Esophagus squamous epithelium (tissue), 5 donors: ENCODE results near the gene USH2A. TPM values are rescaled to one million over a fixed set of nuclear protein-coding genes. Genes with fewer than 3 reads are reported as not detected.

Experiments used
- DNase-seq: peaks from one replicate; lab custom pipeline; 2025; lab: John Stamatoyannopoulos, UW
- H3K27ac ChIP-seq, 4 donors: fragments of 200-600 bp; sonication (generic); one replicate each; pipeline ENCODE4 v1.5.1; 2016 to 2019; ENCODE audit warnings: mild to moderate bottlenecking in 1 of 4
- H3K27me3 ChIP-seq, 4 donors: fragments of 200-600 bp; sonication (generic); 1 replicate in 3 of 4; 2 replicates in 1 of 4; pipeline versions ENCODE4 v1.5.1 to v1.6.0; 2017 to 2021; ENCODE audit warnings: antibody characterized with exemption in 1 of 4
- H3K36me3 ChIP-seq, 3 donors: fragments of 200-600 bp; sonication (generic); one replicate each; pipeline ENCODE4 v1.5.1; 2016 to 2019
- H3K4me1 ChIP-seq, 3 donors: fragments of 200-600 bp; sonication (generic); one replicate each; pipeline ENCODE4 v1.5.1; 2017 to 2019
- H3K4me3 ChIP-seq, 4 donors: fragments of 200-600 bp; sonication (generic); 1 replicate in 3 of 4; 2 replicates in 1 of 4; pipeline ENCODE4 v1.5.1; 2016 to 2019; ENCODE audit warnings: mild to moderate bottlenecking in 2 of 4, moderate library complexity in 1 of 4
- H3K9me3 ChIP-seq, 3 donors: fragments of 200-600 bp; sonication (generic); one replicate each; pipeline ENCODE4 v1.5.1; 2016 to 2019
- CTCF ChIP-seq, 6 experiments: fragments of 450-650 bp in 4 of 6; fragments of 200-600 bp in 2 of 6; sonication (generic) in 2 of 6; IDR thresholded peaks; one replicate each; pipeline ENCODE4 v1.5.1; 2016 to 2019; ENCODE audit warnings: antibody characterized with exemption in 6 of 6, mild to moderate bottlenecking in 4 of 6, moderate library complexity in 4 of 6
- POLR2A ChIP-seq, 4 donors: fragments of 450-650 bp; IDR thresholded peaks; one replicate each; pipeline ENCODE4 v1.6.1; 2017; ENCODE audit warnings: antibody characterized with exemption in 4 of 4, mild to moderate bottlenecking in 4 of 4, moderate library complexity in 3 of 4
- WGBS, 2 donors: methylation state at CpG; one replicate each; pipeline ENCODE4 v1.1.5; 2018; 5-methylcytosine and 5-hydroxymethylcytosine counted together
- intact Hi-C: fragments of 100-400 bp; cut with DNase I; formaldehyde crosslinking; loops from one replicate; pipeline ENCODE4 v1.15.0; 2022
- total RNA-seq, 4 donors: library from RNA; depleted of rRNA; stranded (reverse); fragments of >200 nt; gene quantifications; one replicate each; pipeline ENCODE4 v1.1.0, GENCODE V29; 2016
- donor health status: DM: yes; HTN: yes; CAD: no.

The USH2A gene
- total RNA-seq, 4 donors from 2014 or later, result under 0.01 TPM; not detected in 3

GRCh38 chr1:215661033-215661432 is 762.2 kb downstream of the USH2A start:
- no peak for TF ChIP-seq CTCF (IDR thresholded peaks at IDR 0.05)
- no peak for TF ChIP-seq POLR2A (IDR thresholded peaks at IDR 0.05)
- no peak for DNase-seq
- 29 to 33% methylated on average over 1 of the region's 1 CpG for whole genome bisulfite sequencing, 2 donors
- intact Hi-C loops, result no loop called here
- Histone ChIP-seq H3K27me3 (no peaks in the 10 kb centered on the region), H3K4me3 (no peak overlapping the region), H3K9me3 (no peaks in the 10 kb centered on the region), H3K4me1 (no peaks in the 10 kb centered on the region), H3K27ac (no peak overlapping the region), H3K36me3 (no peaks in the 10 kb centered on the region)

- no peaks in the 10 kb centered on the region for H3K9me3 ChIP-seq
- no peaks in the 10 kb centered on the region for H3K27me3 ChIP-seq
- no peak for TF ChIP-seq CTCF (IDR thresholded peaks at IDR 0.05)
- TF ChIP-seq POLR2A (IDR thresholded peaks at IDR 0.05), result no peak
- H3K4me1 ChIP-seq, result no peaks in the 10 kb centered on the region
- no peak overlapping the region for H3K4me3 ChIP-seq
- no peak for DNase-seq
- no peak overlapping the region for H3K27ac ChIP-seq
- H3K36me3 ChIP-seq, result no peaks in the 10 kb centered on the region
- intact Hi-C loops, result no loop called here
Observed at GRCh38 chr1:215660259-215660658, 763.0 kb downstream of the USH2A start.

- Histone ChIP-seq H3K27me3 (no peaks in the 10 kb centered on the region), H3K4me1 (no peaks in the 10 kb centered on the region), H3K9me3 (no peaks in the 10 kb centered on the region), H3K4me3 (no peak overlapping the region), H3K27ac (no peak overlapping the region), H3K36me3 (no peaks in the 10 kb centered on the region)
- no peak for DNase-seq
- TF ChIP-seq CTCF (IDR thresholded peaks at IDR 0.05) (no peak), POLR2A (IDR thresholded peaks at IDR 0.05) (no peak)
- intact Hi-C loops, result no loop called here
- 79 to 84% methylated on average over 4 of the region's 4 CpGs for WGBS, 2 donors
Observed at GRCh38 chr1:215657047-215657446, 766.2 kb downstream of the USH2A start.

GRCh38 chr1:215652371-215652770 is 770.9 kb downstream of the USH2A start:
- WGBS, 2 donors, result 69 to 70% methylated on average over 1 of the region's 1 CpG

GRCh38 chr1:215651867-215652266 is 771.4 kb downstream of the USH2A start:
- WGBS, 2 donors, result 33 to 44% methylated on average over 3 of the region's 3 CpGs
- Histone ChIP-seq H3K4me3 (no peak overlapping the region), H3K27ac (no peak overlapping the region), H3K4me1 (no peaks in the 10 kb centered on the region), H3K27me3 (peaks cover 0 to 5% (median 0%) of the 10 kb centered on the region in 4 donors), H3K9me3 (no peaks in the 10 kb centered on the region), H3K36me3 (no peaks in the 10 kb centered on the region)
- intact Hi-C loops, result no loop called here
- no peak for TF ChIP-seq POLR2A (IDR thresholded peaks at IDR 0.05)
- TF ChIP-seq CTCF (IDR thresholded peaks at IDR 0.05), result no peak
- DNase-seq, result no peak

More at GRCh38 chr1:215652371-215652770, 770.9 kb downstream of the USH2A start:
- no peak for DNase-seq
- intact Hi-C loops, result no loop called here
- H3K36me3 ChIP-seq, result no peaks in the 10 kb centered on the region
- no peak overlapping the region for H3K27ac ChIP-seq
- H3K27me3 ChIP-seq, result peaks cover 0 to 5% (median 0%) of the 10 kb centered on the region in 4 donors
- no peaks in the 10 kb centered on the region for H3K9me3 ChIP-seq
- H3K4me3 ChIP-seq, result no peak overlapping the region
- H3K4me1 ChIP-seq, result no peaks in the 10 kb centered on the region
- TF ChIP-seq CTCF (IDR thresholded peaks at IDR 0.05) (no peak), POLR2A (IDR thresholded peaks at IDR 0.05) (no peak)
